Measurements from ENCODE around the gene EIF3A. TPM values are rescaled to one million over a fixed set of nuclear protein-coding genes. Genes with fewer than 3 reads are reported as not detected.

The EIF3A gene
- polyA plus RNA-seq, 4 donors = 41.8 to 143 (median 52.8) TPM

GRCh38 chr10:119001717-119002500, 78.7 kb downstream of the EIF3A start:
- WGBS, 3 donors = 86 to 88% (median 87%) methylated on average over 10 of the region's 10 CpGs
- Histone ChIP-seq H3K36me3 (ENCODE audit: control insufficient read depth in 3 of 3, insufficient read depth in 2 of 3, low read depth in 1 of 3, low read length in 3 of 3) (no peaks in the 10 kb centered on the region), H3K27me3 (ENCODE audit: control insufficient read depth in 3 of 3, insufficient read depth in 3 of 3, low read length in 3 of 3) (no peaks in the 10 kb centered on the region), H3K9me3 (ENCODE audit: control insufficient read depth in 2 of 2, insufficient read depth in 1 of 2, low read depth in 1 of 2, low read length in 1 of 2) (no peaks in the 10 kb centered on the region), H3K4me3 (ENCODE audit: low read depth in 1 of 3, low read length in 3 of 3) (no peak overlapping the region), H3K27ac (ENCODE audit: low read depth in 1 of 3, low read length in 2 of 3) (no peak overlapping the region), H3K4me1 (ENCODE audit: control insufficient read depth in 3 of 3, insufficient read depth in 2 of 3, low read depth in 1 of 3, low read length in 2 of 3) (no peaks in the 10 kb centered on the region)
- FAIRE-seq = no peak
- DNase-seq = no peak

GRCh38 chr10:118998183-118998582, 82.4 kb downstream of the EIF3A start:
- WGBS, 3 donors = 86 to 93% (median 93%) methylated on average over 5 of the region's 5 CpGs
- H3K27me3 ChIP-seq (ENCODE audit: control insufficient read depth in 3 of 3, insufficient read depth in 3 of 3, low read length in 3 of 3) = no peaks in the 10 kb centered on the region
- H3K9me3 ChIP-seq (ENCODE audit: control insufficient read depth in 2 of 2, insufficient read depth in 1 of 2, low read depth in 1 of 2, low read length in 1 of 2) = no peaks in the 10 kb centered on the region
- H3K27ac ChIP-seq (ENCODE audit: low read depth in 1 of 3, low read length in 2 of 3) = no peak overlapping the region
- no peaks in the 10 kb centered on the region for H3K4me1 ChIP-seq (ENCODE audit: control insufficient read depth in 3 of 3, insufficient read depth in 2 of 3, low read depth in 1 of 3, low read length in 2 of 3)
- DNase-seq = no peak
- no peak for FAIRE-seq
- H3K4me3 ChIP-seq (ENCODE audit: low read depth in 1 of 3, low read length in 3 of 3) = no peak overlapping the region
- H3K36me3 ChIP-seq (ENCODE audit: control insufficient read depth in 3 of 3, insufficient read depth in 2 of 3, low read depth in 1 of 3, low read length in 3 of 3) = no peaks in the 10 kb centered on the region

GRCh38 chr10:118997379-118997778, 83.2 kb downstream of the EIF3A start:
- Histone ChIP-seq H3K27me3 (ENCODE audit: control insufficient read depth in 3 of 3, insufficient read depth in 3 of 3, low read length in 3 of 3) (no peaks in the 10 kb centered on the region), H3K36me3 (ENCODE audit: control insufficient read depth in 3 of 3, insufficient read depth in 2 of 3, low read depth in 1 of 3, low read length in 3 of 3) (no peaks in the 10 kb centered on the region), H3K4me1 (ENCODE audit: control insufficient read depth in 3 of 3, insufficient read depth in 2 of 3, low read depth in 1 of 3, low read length in 2 of 3) (no peaks in the 10 kb centered on the region), H3K4me3 (ENCODE audit: low read depth in 1 of 3, low read length in 3 of 3) (no peak overlapping the region), H3K27ac (ENCODE audit: low read depth in 1 of 3, low read length in 2 of 3) (no peak overlapping the region), H3K9me3 (ENCODE audit: control insufficient read depth in 2 of 2, insufficient read depth in 1 of 2, low read depth in 1 of 2, low read length in 1 of 2) (no peaks in the 10 kb centered on the region)
- DNase-seq = no peak
- no peak for FAIRE-seq
- 87 to 89% (median 88%) methylated on average over 2 of the region's 2 CpGs for WGBS, 3 donors

GRCh38 chr10:118995739-118996138, 84.9 kb downstream of the EIF3A start:
- Histone ChIP-seq H3K27me3 (ENCODE audit: control insufficient read depth in 3 of 3, insufficient read depth in 3 of 3, low read length in 3 of 3) (peaks cover 0 to 3% (median 0%) of the 10 kb centered on the region in 3 donors), H3K9me3 (ENCODE audit: control insufficient read depth in 2 of 2, insufficient read depth in 1 of 2, low read depth in 1 of 2, low read length in 1 of 2) (no peaks in the 10 kb centered on the region), H3K4me1 (ENCODE audit: control insufficient read depth in 3 of 3, insufficient read depth in 2 of 3, low read depth in 1 of 3, low read length in 2 of 3) (no peaks in the 10 kb centered on the region), H3K27ac (ENCODE audit: low read depth in 1 of 3, low read length in 2 of 3) (no peak overlapping the region), H3K36me3 (ENCODE audit: control insufficient read depth in 3 of 3, insufficient read depth in 2 of 3, low read depth in 1 of 3, low read length in 3 of 3) (no peaks in the 10 kb centered on the region), H3K4me3 (ENCODE audit: low read depth in 1 of 3, low read length in 3 of 3) (no peak overlapping the region)
- WGBS, 3 donors = 81 to 87% (median 85%) methylated on average over 10 of the region's 10 CpGs
- FAIRE-seq (no peak), DNase-seq (no peak)

GRCh38 chr10:118994321-118994720, 86.3 kb downstream of the EIF3A start:
- Histone ChIP-seq H3K9me3 (ENCODE audit: control insufficient read depth in 2 of 2, insufficient read depth in 1 of 2, low read depth in 1 of 2, low read length in 1 of 2) (no peaks in the 10 kb centered on the region), H3K4me3 (ENCODE audit: low read depth in 1 of 3, low read length in 3 of 3) (no peak overlapping the region), H3K27me3 (ENCODE audit: control insufficient read depth in 3 of 3, insufficient read depth in 3 of 3, low read length in 3 of 3) (peaks cover 0 to 3% (median 0%) of the 10 kb centered on the region in 3 donors), H3K4me1 (ENCODE audit: control insufficient read depth in 3 of 3, insufficient read depth in 2 of 3, low read depth in 1 of 3, low read length in 2 of 3) (no peaks in the 10 kb centered on the region), H3K36me3 (ENCODE audit: control insufficient read depth in 3 of 3, insufficient read depth in 2 of 3, low read depth in 1 of 3, low read length in 3 of 3) (no peaks in the 10 kb centered on the region), H3K27ac (ENCODE audit: low read depth in 1 of 3, low read length in 2 of 3) (no peak overlapping the region)
- DNase-seq = no peak
- 71 to 79% (median 76%) methylated on average over 2 of the region's 2 CpGs for WGBS, 3 donors
- FAIRE-seq = no peak

- H3K36me3 ChIP-seq (ENCODE audit: control insufficient read depth in 3 of 3, insufficient read depth in 2 of 3, low read depth in 1 of 3, low read length in 3 of 3) = no peaks in the 10 kb centered on the region
- H3K4me3 ChIP-seq (ENCODE audit: low read depth in 1 of 3, low read length in 3 of 3) = no peak overlapping the region
- peaks cover 0 to 3% (median 0%) of the 10 kb centered on the region in 3 donors for H3K27me3 ChIP-seq (ENCODE audit: control insufficient read depth in 3 of 3, insufficient read depth in 3 of 3, low read length in 3 of 3)
- H3K27ac ChIP-seq (ENCODE audit: low read depth in 1 of 3, low read length in 2 of 3) = no peak overlapping the region
- 79 to 86% (median 86%) methylated on average over 3 of the region's 3 CpGs for WGBS, 3 donors
- no peaks in the 10 kb centered on the region for H3K4me1 ChIP-seq (ENCODE audit: control insufficient read depth in 3 of 3, insufficient read depth in 2 of 3, low read depth in 1 of 3, low read length in 2 of 3)
- no peak for DNase-seq
- no peaks in the 10 kb centered on the region for H3K9me3 ChIP-seq (ENCODE audit: control insufficient read depth in 2 of 2, insufficient read depth in 1 of 2, low read depth in 1 of 2, low read length in 1 of 2)
- no peak for FAIRE-seq
Observed at GRCh38 chr10:118993214-118993613, 87.4 kb downstream of the EIF3A start.

- 75 to 84% (median 78%) methylated on average over 2 of the region's 2 CpGs for WGBS, 3 donors
- Histone ChIP-seq H3K27me3 (ENCODE audit: control insufficient read depth in 3 of 3, insufficient read depth in 3 of 3, low read length in 3 of 3) (peaks cover 0 to 3% (median 0%) of the 10 kb centered on the region in 3 donors), H3K4me1 (ENCODE audit: control insufficient read depth in 3 of 3, insufficient read depth in 2 of 3, low read depth in 1 of 3, low read length in 2 of 3) (no peaks in the 10 kb centered on the region), H3K27ac (ENCODE audit: low read depth in 1 of 3, low read length in 2 of 3) (no peak overlapping the region), H3K4me3 (ENCODE audit: low read depth in 1 of 3, low read length in 3 of 3) (no peak overlapping the region), H3K36me3 (ENCODE audit: control insufficient read depth in 3 of 3, insufficient read depth in 2 of 3, low read depth in 1 of 3, low read length in 3 of 3) (no peaks in the 10 kb centered on the region), H3K9me3 (ENCODE audit: control insufficient read depth in 2 of 2, insufficient read depth in 1 of 2, low read depth in 1 of 2, low read length in 1 of 2) (no peaks in the 10 kb centered on the region)
- FAIRE-seq = no peak
- no peak for DNase-seq
Observed at GRCh38 chr10:118992496-118992895, 88.1 kb downstream of the EIF3A start.

- peaks cover 0 to 3% (median 0%) of the 10 kb centered on the region in 3 donors for H3K27me3 ChIP-seq (ENCODE audit: control insufficient read depth in 3 of 3, insufficient read depth in 3 of 3, low read length in 3 of 3)
- no peaks in the 10 kb centered on the region for H3K4me1 ChIP-seq (ENCODE audit: control insufficient read depth in 3 of 3, insufficient read depth in 2 of 3, low read depth in 1 of 3, low read length in 2 of 3)
- no peak overlapping the region for H3K4me3 ChIP-seq (ENCODE audit: low read depth in 1 of 3, low read length in 3 of 3)
- no peaks in the 10 kb centered on the region for H3K36me3 ChIP-seq (ENCODE audit: control insufficient read depth in 3 of 3, insufficient read depth in 2 of 3, low read depth in 1 of 3, low read length in 3 of 3)
- 87 to 95% (median 93%) methylated on average over 1 of the region's 1 CpG for WGBS, 3 donors
- H3K9me3 ChIP-seq (ENCODE audit: control insufficient read depth in 2 of 2, insufficient read depth in 1 of 2, low read depth in 1 of 2, low read length in 1 of 2) = peaks cover 0 to 8% of the 10 kb centered on the region in 2 donors
- FAIRE-seq (no peak), DNase-seq (no peak)
- H3K27ac ChIP-seq (ENCODE audit: low read depth in 1 of 3, low read length in 2 of 3) = no peak overlapping the region
Observed at GRCh38 chr10:118990326-118990725, 90.3 kb downstream of the EIF3A start.
